Neural progenitor cell (in vitro differentiated cells): ENCODE measurements around the gene THBS3.
"Not testable (repeated sequence)": the region's sequence is repeated elsewhere in the genome, so short reads cannot be mapped to it uniquely, and the experiment has no call there.

Source experiments
- CTCF ChIP-seq: fragments of 200-600 bp; sonication (generic); IDR thresholded peaks from 2 replicates; pipeline ENCODE4 v1.5.1; 2017; ENCODE audit warnings: antibody characterized with exemption, mild to moderate bottlenecking
- EZH2 ChIP-seq: fragments of 200-600 bp; sonication (generic); IDR thresholded peaks from 2 replicates; pipeline ENCODE4 v1.6.1; 2017; ENCODE audit warnings: antibody characterized with exemption, mild to moderate bottlenecking, moderate library complexity
- EZH2phosphoT487 ChIP-seq: fragments of 200-600 bp; sonication (generic); IDR thresholded peaks from 2 replicates; pipeline ENCODE4 v1.6.1; 2017; ENCODE audit warnings: antibody characterized with exemption

DNA sequence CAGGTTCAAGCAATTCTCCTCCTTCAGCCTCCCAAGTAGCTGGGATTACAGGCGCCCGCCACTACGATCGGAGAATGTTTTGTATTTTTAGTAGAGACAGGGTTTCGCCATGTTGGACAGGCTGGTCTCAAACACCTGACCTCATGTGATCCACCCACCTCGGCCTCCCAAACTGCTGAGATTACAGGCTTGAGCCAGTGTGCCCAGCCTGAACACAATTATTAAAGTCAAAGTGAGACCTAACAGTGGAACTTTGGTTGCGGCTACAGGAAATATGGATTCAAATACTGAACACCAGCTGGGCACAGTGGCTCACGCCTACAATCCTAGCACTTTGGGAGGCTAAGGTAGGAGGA lies 17.7 kb upstream of the THBS3 start:
- not testable (repeated sequence) for TF ChIP-seq CTCF, EZH2, EZH2phosphoT487
